Mucosa of stomach (tissue), 1 donor: ENCODE data around the gene MAP3K15.

ENCODE experiments used
- H3K27me3 ChIP-seq: one replicate; pipeline ENCODE4 v1.7.0; 2013; ENCODE audit warnings: mild to moderate bottlenecking, low read length; ENCODE audit not compliant: control insufficient read depth, insufficient read depth
- H3K36me3 ChIP-seq: one replicate; pipeline ENCODE4 v1.7.0; 2013; ENCODE audit warnings: low read length; ENCODE audit not compliant: control insufficient read depth, insufficient read depth
- H3K4me1 ChIP-seq: one replicate; pipeline ENCODE4 v1.7.0; 2013; ENCODE audit warnings: mild to moderate bottlenecking, low read length; ENCODE audit not compliant: control insufficient read depth, insufficient read depth
- H3K4me3 ChIP-seq: one replicate; pipeline ENCODE4 v1.7.0; 2013; ENCODE audit warnings: low read length
- H3K9ac ChIP-seq: one replicate; pipeline ENCODE4 v1.7.0; 2013; ENCODE audit warnings: mild to moderate bottlenecking, low read length, moderate library complexity
- H3K9me3 ChIP-seq: one replicate; pipeline ENCODE4 v1.7.0; 2013; ENCODE audit warnings: mild to moderate bottlenecking, low read length, moderate library complexity; ENCODE audit not compliant: control insufficient read depth
- donor health status: Pancreatic carcinoma.

MAP3K15 gene

DNA sequence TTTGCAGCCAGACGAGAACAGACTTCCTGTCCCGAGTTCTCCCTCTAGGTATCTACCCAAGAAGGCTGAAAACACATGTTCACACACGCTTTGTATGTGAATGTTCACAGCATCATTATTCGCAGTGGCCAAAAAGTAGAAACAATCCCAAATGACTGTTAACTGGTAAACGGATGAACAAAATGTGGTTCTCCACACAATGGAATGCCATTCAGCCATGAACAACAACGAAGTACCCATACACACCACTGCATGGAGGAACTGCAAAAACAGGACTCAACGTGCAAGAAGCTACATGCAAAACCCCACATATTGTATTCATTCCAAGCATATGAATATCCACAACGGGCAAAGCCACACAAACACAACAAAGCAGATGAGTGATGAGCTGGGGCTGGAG is 126.6 kb downstream of the MAP3K15 start:
- Histone ChIP-seq H3K4me3 (no peak overlapping the region), H3K36me3 (no peaks in the 10 kb centered on the region), H3K4me1 (no peaks in the 10 kb centered on the region), H3K9ac (no peak overlapping the region), H3K27me3 (no peaks in the 10 kb centered on the region), H3K9me3 (no peaks in the 10 kb centered on the region)

- H3K4me1 ChIP-seq, result no peaks in the 10 kb centered on the region
- no peak overlapping the region for H3K9ac ChIP-seq
- H3K27me3 ChIP-seq, result no peaks in the 10 kb centered on the region
- no peaks in the 10 kb centered on the region for H3K36me3 ChIP-seq
- H3K4me3 ChIP-seq, result no peak overlapping the region
- H3K9me3 ChIP-seq, result no peaks in the 10 kb centered on the region
Observed at GRCh38 chrX:19388064-19388679, 127.1 kb downstream of the MAP3K15 start.

DNA sequence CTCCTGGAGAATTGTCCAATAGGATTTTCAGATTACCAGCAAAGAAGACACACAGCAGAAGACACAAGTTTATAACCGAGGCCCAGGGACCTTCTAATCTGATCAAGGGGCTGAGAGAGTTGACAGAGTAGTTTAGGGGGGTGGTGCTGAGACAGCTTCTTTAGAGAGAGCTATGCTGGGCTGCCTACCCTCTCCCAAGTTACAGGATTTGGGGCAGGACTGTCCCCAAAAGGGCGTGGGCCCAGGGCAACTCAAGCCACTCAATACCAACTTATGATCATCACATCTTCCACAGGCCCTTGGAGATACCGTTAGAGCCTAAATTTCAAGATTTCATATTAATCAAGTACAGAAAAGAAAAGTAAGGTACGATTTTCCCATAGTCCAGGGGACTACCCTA is 128.6 kb downstream of the MAP3K15 start:
- Histone ChIP-seq H3K9me3 (no peaks in the 10 kb centered on the region), H3K36me3 (no peaks in the 10 kb centered on the region), H3K9ac (no peak overlapping the region), H3K4me1 (no peaks in the 10 kb centered on the region), H3K27me3 (no peaks in the 10 kb centered on the region), H3K4me3 (no peak overlapping the region)

DNA sequence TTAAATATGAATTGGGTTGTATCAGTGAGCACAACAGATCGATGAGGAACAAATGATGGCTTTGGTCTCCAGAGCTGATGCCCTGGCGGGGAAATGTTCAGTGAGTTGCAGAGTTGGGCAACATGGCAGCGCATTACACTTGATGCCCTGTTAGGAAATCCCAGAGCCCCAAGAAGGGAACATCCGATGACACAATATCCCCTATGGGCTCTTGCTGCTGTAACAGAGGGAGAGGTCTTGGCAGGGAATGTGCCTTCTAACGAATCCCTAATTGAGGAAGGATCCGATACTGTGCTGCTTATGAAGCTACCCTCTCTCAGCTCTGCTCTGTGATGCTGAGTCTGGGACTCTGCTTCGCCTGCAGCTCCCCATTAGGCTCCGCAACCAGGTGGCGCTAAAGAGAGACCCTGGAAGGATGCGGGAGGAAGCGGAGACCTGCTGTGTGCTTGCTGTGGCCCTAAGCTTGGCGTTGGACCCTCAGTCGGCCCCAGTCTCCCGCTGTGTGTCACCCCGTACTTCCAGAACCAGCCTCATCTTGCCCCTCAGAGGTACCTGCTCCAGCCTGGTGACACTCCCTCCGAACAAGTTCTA is 132.7 kb downstream of the MAP3K15 start:
- Histone ChIP-seq H3K4me1 (no peaks in the 10 kb centered on the region), H3K4me3 (no peak overlapping the region), H3K27me3 (no peaks in the 10 kb centered on the region), H3K9ac (no peak overlapping the region), H3K9me3 (no peaks in the 10 kb centered on the region), H3K36me3 (no peaks in the 10 kb centered on the region)

GRCh38 chrX:19381326-19381725 is 134.0 kb downstream of the MAP3K15 start:
- Histone ChIP-seq H3K9me3 (no peaks in the 10 kb centered on the region), H3K27me3 (no peaks in the 10 kb centered on the region), H3K36me3 (no peaks in the 10 kb centered on the region), H3K9ac (no peak overlapping the region), H3K4me1 (no peaks in the 10 kb centered on the region), H3K4me3 (no peak overlapping the region)

GRCh38 chrX:19377799-19378198 is 137.5 kb downstream of the MAP3K15 start:
- Histone ChIP-seq H3K36me3 (no peaks in the 10 kb centered on the region), H3K27me3 (peaks cover 8% of the 10 kb centered on the region), H3K9me3 (no peaks in the 10 kb centered on the region), H3K4me3 (no peak overlapping the region), H3K4me1 (no peaks in the 10 kb centered on the region), H3K9ac (no peak overlapping the region)

- Histone ChIP-seq H3K4me1 (no peaks in the 10 kb centered on the region), H3K4me3 (no peak overlapping the region), H3K36me3 (no peaks in the 10 kb centered on the region), H3K27me3 (peaks cover 8% of the 10 kb centered on the region), H3K9ac (no peak overlapping the region), H3K9me3 (no peaks in the 10 kb centered on the region)
Observed at GRCh38 chrX:19375546-19375945, 139.8 kb downstream of the MAP3K15 start.

GRCh38 chrX:19373351-19373891 is 141.9 kb downstream of the MAP3K15 start:
- Histone ChIP-seq H3K4me1 (no peaks in the 10 kb centered on the region), H3K9me3 (no peaks in the 10 kb centered on the region), H3K27me3 (peaks cover 8% of the 10 kb centered on the region), H3K36me3 (no peaks in the 10 kb centered on the region), H3K4me3 (no peak overlapping the region), H3K9ac (no peak overlapping the region)

- H3K27me3 ChIP-seq, result peaks cover 8% of the 10 kb centered on the region
- H3K9ac ChIP-seq, result no peak overlapping the region
- no peaks in the 10 kb centered on the region for H3K4me1 ChIP-seq
- H3K4me3 ChIP-seq, result peak overlapping the region; percentile 2
- no peaks in the 10 kb centered on the region for H3K9me3 ChIP-seq
- H3K36me3 ChIP-seq, result no peaks in the 10 kb centered on the region
Observed at GRCh38 chrX:19372547-19373331, 142.6 kb downstream of the MAP3K15 start.

DNA sequence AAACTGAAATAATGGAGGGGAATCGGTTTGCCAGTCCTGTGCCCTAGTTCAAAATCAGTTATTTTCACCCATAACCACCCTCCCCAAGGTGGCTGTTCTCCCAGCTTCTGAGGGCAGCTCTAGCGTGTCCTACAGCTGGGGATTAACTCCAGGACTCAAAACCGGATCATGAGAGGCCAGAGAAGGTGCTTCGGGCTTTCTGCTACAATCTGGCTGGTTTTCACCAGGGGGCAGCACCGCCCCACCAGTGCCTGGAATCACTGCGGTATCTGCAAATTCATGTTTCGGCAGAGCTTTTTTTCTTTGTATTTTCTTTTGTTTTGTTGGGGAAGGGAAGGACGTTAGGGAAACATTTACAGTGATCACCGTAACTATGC is 143.2 kb downstream of the MAP3K15 start:
- no peaks in the 10 kb centered on the region for H3K9me3 ChIP-seq
- no peak overlapping the region for H3K9ac ChIP-seq

GRCh38 chrX:19370061-19370460 is 145.2 kb downstream of the MAP3K15 start:
- Histone ChIP-seq H3K27me3 (peaks cover 8% of the 10 kb centered on the region), H3K9me3 (no peaks in the 10 kb centered on the region), H3K9ac (no peak overlapping the region), H3K4me1 (no peaks in the 10 kb centered on the region), H3K36me3 (no peaks in the 10 kb centered on the region), H3K4me3 (no peak overlapping the region)

More for the DNA sequence above, 143.2 kb downstream of the MAP3K15 start:
- H3K4me1 ChIP-seq, result no peaks in the 10 kb centered on the region
- H3K4me3 ChIP-seq, result peak overlapping the region; percentile 2
- no peaks in the 10 kb centered on the region for H3K36me3 ChIP-seq
- H3K27me3 ChIP-seq, result peaks cover 8% of the 10 kb centered on the region

DNA sequence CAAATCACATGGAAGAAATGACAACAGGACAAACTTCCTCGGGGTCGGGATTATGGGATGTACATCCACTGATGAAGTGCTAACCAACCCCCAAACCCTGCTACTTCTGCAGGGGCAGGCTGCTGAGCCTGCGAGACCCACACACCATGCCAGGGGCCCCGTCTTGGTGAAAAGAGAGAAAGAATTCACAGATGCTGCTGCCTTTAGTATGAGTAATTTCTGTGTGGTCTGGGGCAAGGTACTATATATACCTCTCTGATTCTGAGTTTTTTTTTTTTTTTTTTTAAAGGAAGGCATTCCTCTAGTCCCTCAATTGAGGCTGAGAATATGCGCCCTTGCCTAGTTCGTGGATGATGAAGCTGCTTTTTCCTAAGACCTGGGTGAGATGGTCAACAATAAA is 146.7 kb downstream of the MAP3K15 start:
- no peaks in the 10 kb centered on the region for H3K9me3 ChIP-seq
- no peaks in the 10 kb centered on the region for H3K36me3 ChIP-seq
- no peak overlapping the region for H3K9ac ChIP-seq
- H3K4me1 ChIP-seq, result no peaks in the 10 kb centered on the region
- H3K27me3 ChIP-seq, result peaks cover 5% of the 10 kb centered on the region
- no peak overlapping the region for H3K4me3 ChIP-seq
